K562 (cell line): ENCODE results near the gene DNAH17. TPM values are rescaled to one million over a fixed set of nuclear protein-coding genes. Genes with fewer than 3 reads are reported as not detected.

Experiments used
- ATAC-seq: fragments of 200-7000 bp; cut with Tn5 transposase; 3 replicates; pipeline ENCODE4 v1.9.1; 2020; ENCODE audit warnings: moderate library complexity
- BruUV-seq: library from RNA; stranded (reverse); fragments of 400-500 nt; replicated peaks from 2 replicates; lab custom pipeline; 2021; lab: Mats Ljungman, UMichigan
- CTCF ChIA-PET: fragments of 300-600 bp; formaldehyde crosslinking; extraction: SDS; loops from one replicate; lab custom pipeline; 2021; ENCODE audit warnings: low intra/inter-chr PET ratio; lab: Yijun Ruan, JAX
- POLR2A ChIA-PET: fragments of 300-600, 350-650 bp; sonication (Branson Sonifier 250); formaldehyde crosslinking; extraction: SDS; loops from one replicate; lab custom pipeline; 2021; ENCODE audit warnings: antibody characterized with exemption, inconsistent platforms; lab: Yijun Ruan, JAX
- DNase-seq, 4 experiments: peaks; one replicate each; pipeline versions ENCODE4 v3.0.0 to v3.0.0-alpha.2; 2011 to 2018; ENCODE audit warnings: low spot score in 3 of 4, mixed read lengths in 3 of 4; ENCODE audit errors: extremely low read depth in 1 of 4
- FAIRE-seq: peaks from 2 replicates; lab custom pipeline; 2011; peaks lifted over from hg19 to GRCh38; lab: Jason Lieb, UNC
- H2AFZ ChIP-seq: 2 replicates; pipeline ENCODE4 v1.6.0; 2011; ENCODE audit warnings: low read depth, low read length, control low read depth, inconsistent platforms
- H3K27ac ChIP-seq: fragments of 200-600 bp; 3 replicates; pipeline ENCODE4 v1.8.0; 2011; ENCODE audit warnings: low read depth, mild to moderate bottlenecking, control low read depth, inconsistent platforms, low read length, moderate library complexity, mixed read lengths; ENCODE audit errors: extremely low read depth
- H3K27me3 ChIP-seq, 2 experiments: fragments of 300-600 bp in 1 of 2; 2 replicates in 1 of 2; 3 replicates in 1 of 2; pipeline versions ENCODE4 v1.6.0 to v1.8.0; 2011; ENCODE audit warnings: inconsistent platforms in 2 of 2, low read length in 2 of 2, mild to moderate bottlenecking in 1 of 2, mixed read lengths in 1 of 2, moderate library complexity in 1 of 2; ENCODE audit not compliant: control insufficient read depth in 2 of 2, insufficient read depth in 2 of 2
- H3K36me3 ChIP-seq: fragments of 300-600 bp; 3 replicates; pipeline ENCODE4 v1.8.0; 2011; ENCODE audit warnings: mild to moderate bottlenecking, low read length, inconsistent platforms; ENCODE audit not compliant: control insufficient read depth, insufficient read depth
- H3K4me1 ChIP-seq, 2 experiments: fragments of 200-600 bp in 1 of 2; replicated peaks in 1 of 2; 2 replicates in 1 of 2; 3 replicates in 1 of 2; pipeline versions ENCODE4 v1.5.1 to v1.8.0; 2011; ENCODE audit warnings: inconsistent platforms in 2 of 2, low read length in 2 of 2, mild to moderate bottlenecking in 1 of 2, mixed read lengths in 1 of 2, moderate library complexity in 1 of 2; ENCODE audit not compliant: control insufficient read depth in 2 of 2, insufficient read depth in 2 of 2
- H3K4me2 ChIP-seq: 2 replicates; pipeline ENCODE4 v1.6.1; 2011; ENCODE audit warnings: low read length, control low read depth, inconsistent platforms, mixed read lengths; ENCODE audit not compliant: insufficient read depth
- H3K4me3 ChIP-seq: fragments of 200-600 bp; sonication (generic), shearing (Covaris generic); 2 replicates; pipeline ENCODE4 v1.5.1; 2016; ENCODE audit warnings: control low read depth, inconsistent platforms
- H3K79me2 ChIP-seq: fragments of 200-600 bp; 3 replicates; pipeline ENCODE4 v1.8.0; 2011; ENCODE audit warnings: low read length, inconsistent platforms; ENCODE audit not compliant: control insufficient read depth, insufficient read depth
- H3K9ac ChIP-seq, 2 experiments: 2 replicates each; pipeline versions ENCODE4 v1.6.0 to v1.6.1; 2011; ENCODE audit warnings: low read depth in 2 of 2, low read length in 2 of 2, control low read depth in 1 of 2, inconsistent platforms in 1 of 2, mild to moderate bottlenecking in 1 of 2, mixed read lengths in 1 of 2; ENCODE audit not compliant: insufficient read depth in 1 of 2
- H3K9me1 ChIP-seq: one replicate; pipeline ENCODE4 v1.6.0; 2011; ENCODE audit warnings: inconsistent platforms, mild to moderate bottlenecking, low read length, moderate library complexity; ENCODE audit not compliant: control insufficient read depth, insufficient read depth
- H3K9me3 ChIP-seq: replicated peaks from 2 replicates; pipeline ENCODE4 v1.5.1; 2011; ENCODE audit warnings: low read depth, low read length, inconsistent platforms; ENCODE audit not compliant: control insufficient read depth, insufficient read depth
- H4K20me1 ChIP-seq: replicated peaks from 2 replicates; pipeline ENCODE4 v1.6.1; 2011; ENCODE audit warnings: low read length, inconsistent platforms, mixed read lengths; ENCODE audit not compliant: control insufficient read depth, insufficient read depth
- CXXC5 ChIP-seq: fragments of 250-450 bp; sonication (Bioruptor Pico); IDR thresholded peaks from 2 replicates; pipeline ENCODE4 v1.8.0; 2022; ENCODE audit warnings: inconsistent platforms, mild to moderate bottlenecking, moderate library complexity
- HNRNPL ChIP-seq: fragments of 200-400 bp; formaldehyde crosslinking; IDR thresholded peaks from 2 replicates; pipeline ENCODE4 v1.6.1; 2017; ENCODE audit warnings: low read depth, mild to moderate bottlenecking, low read length
- L3MBTL2 ChIP-seq: fragments of 450-650 bp; IDR thresholded peaks from 2 replicates; pipeline ENCODE4 v1.6.1; 2016; ENCODE audit warnings: mild to moderate bottlenecking, moderate library complexity
- NFYB ChIP-seq: IDR thresholded peaks from 2 replicates; pipeline ENCODE4 v1.6.1; 2011; ENCODE audit warnings: mild to moderate bottlenecking, moderate library complexity; ENCODE audit not compliant: insufficient read length; ENCODE audit errors: extremely low read depth
- POLR2AphosphoS2 ChIP-seq: IDR thresholded peaks from 2 replicates; pipeline ENCODE4 v1.6.1; 2012; ENCODE audit warnings: low read length, improper control_type of control experiment
- SRF ChIP-seq, 2 experiments: fragments of 250-450, 450-650 bp in 1 of 2; sonication (Bioruptor Pico) in 1 of 2; sonication (generic) in 1 of 2; formaldehyde crosslinking; IDR thresholded peaks; 2 replicates each; pipeline versions ENCODE4 v1.5.0 to v1.5.1; 2020 to 2022; ENCODE audit warnings: mild to moderate bottlenecking in 1 of 2, missing genetic modification reagents in 1 of 2
- ZNF124 ChIP-seq: sonication (generic); formaldehyde crosslinking; IDR thresholded peaks from 2 replicates; pipeline ENCODE4 v1.8.1; 2022; ENCODE audit warnings: missing genetic modification reagents
- ZNF445 ChIP-seq: fragments of 250-450 bp; sonication (Bioruptor Pico); IDR thresholded peaks from 2 replicates; pipeline ENCODE4 v1.4.0; 2020; ENCODE audit warnings: low read depth, mild to moderate bottlenecking, moderate library complexity
- ZNF644 ChIP-seq: fragments of 200-800 bp; sonication (Bioruptor generic); IDR thresholded peaks from 2 replicates; pipeline ENCODE4 v1.6.1; 2016; ENCODE audit warnings: low read depth, missing genetic modification characterization, missing compliant biosample characterization
- WGBS: fragments of 100-300 bp; shearing (Covaris generic); methylation state at CpG from one replicate; pipeline ENCODE4 v1.1.6; 2016; ENCODE audit warnings: low coverage, mixed read lengths; ENCODE audit not compliant: insufficient coverage; ENCODE audit errors: missing lambda C conversion rate; 5-methylcytosine and 5-hydroxymethylcytosine counted together
- in situ Hi-C: fragments of 300-500 bp; cut with MboI; formaldehyde crosslinking; loops from 4 replicates; pipeline ENCODE4 v1.15.0; 2018; ENCODE audit warnings: inconsistent platforms, mixed read lengths
- intact Hi-C: fragments of 100-400 bp; cut with micrococcal nuclease; formaldehyde crosslinking; loops from 2 replicates; pipeline ENCODE4 v1.14.2; 2022
- polyA plus RNA-seq, 8 experiments: library from polyadenylated mRNA; depleted of rRNA in 4 of 8; stranded (reverse) in 5 of 8; unstranded in 3 of 8; fragments of >200 nt; fragmentation: Nextera tagmentation in 2 of 8; fragmentation: Illumina TruSeq in 1 of 8; extraction: Ambion mirVana in 2 of 8; extraction: Trizol in 1 of 8; gene quantifications; 2 replicates each; pipeline versions ENCODE4 v1.2.1 to v1.2.3, GENCODE V29; 2011 to 2014; ENCODE audit warnings: inconsistent platforms in 1 of 8, missing spikeins in 1 of 8
- total RNA-seq, 7 experiments: library from RNA; depleted of rRNA in 6 of 7; stranded (reverse); fragments of >200 nt in 6 of 7; fragmentation: Illumina TruSeq in 2 of 7; extraction: Trizol in 2 of 7; gene quantifications; 2 replicates each; pipeline versions ENCODE4 v1.2.1 to v1.2.3, GENCODE V29; 2011 to 2021; ENCODE audit warnings: low replicate concordance in 1 of 7
- TF ChIP-seq, protein P1 (sequence below): conservative IDR thresholded peaks from 2 replicates; pipeline ENCODE4 v1.6.1; 2011; ENCODE audit warnings: low read depth, mild to moderate bottlenecking, low read length; ENCODE audit not compliant: control insufficient read depth
- TF ChIP-seq, protein P2 (sequence below): fragments of 250-450 bp; sonication (Bioruptor Pico); IDR thresholded peaks from 2 replicates; pipeline ENCODE4 v1.4.0; 2020
- TF ChIP-seq, protein P3 (sequence below): fragments of 450-650 bp; IDR thresholded peaks from 2 replicates; pipeline ENCODE4 v1.6.1; 2016; ENCODE audit warnings: antibody characterized with exemption

Gene DNAH17
- total and polyA plus RNA-seq, 9 of the 15 experiments (the other 6 are each of a cell fraction or from before 2014, with no cell fraction given): under 0.01 to 0.06 (median 0.03) TPM; not detected in 5

DNA sequence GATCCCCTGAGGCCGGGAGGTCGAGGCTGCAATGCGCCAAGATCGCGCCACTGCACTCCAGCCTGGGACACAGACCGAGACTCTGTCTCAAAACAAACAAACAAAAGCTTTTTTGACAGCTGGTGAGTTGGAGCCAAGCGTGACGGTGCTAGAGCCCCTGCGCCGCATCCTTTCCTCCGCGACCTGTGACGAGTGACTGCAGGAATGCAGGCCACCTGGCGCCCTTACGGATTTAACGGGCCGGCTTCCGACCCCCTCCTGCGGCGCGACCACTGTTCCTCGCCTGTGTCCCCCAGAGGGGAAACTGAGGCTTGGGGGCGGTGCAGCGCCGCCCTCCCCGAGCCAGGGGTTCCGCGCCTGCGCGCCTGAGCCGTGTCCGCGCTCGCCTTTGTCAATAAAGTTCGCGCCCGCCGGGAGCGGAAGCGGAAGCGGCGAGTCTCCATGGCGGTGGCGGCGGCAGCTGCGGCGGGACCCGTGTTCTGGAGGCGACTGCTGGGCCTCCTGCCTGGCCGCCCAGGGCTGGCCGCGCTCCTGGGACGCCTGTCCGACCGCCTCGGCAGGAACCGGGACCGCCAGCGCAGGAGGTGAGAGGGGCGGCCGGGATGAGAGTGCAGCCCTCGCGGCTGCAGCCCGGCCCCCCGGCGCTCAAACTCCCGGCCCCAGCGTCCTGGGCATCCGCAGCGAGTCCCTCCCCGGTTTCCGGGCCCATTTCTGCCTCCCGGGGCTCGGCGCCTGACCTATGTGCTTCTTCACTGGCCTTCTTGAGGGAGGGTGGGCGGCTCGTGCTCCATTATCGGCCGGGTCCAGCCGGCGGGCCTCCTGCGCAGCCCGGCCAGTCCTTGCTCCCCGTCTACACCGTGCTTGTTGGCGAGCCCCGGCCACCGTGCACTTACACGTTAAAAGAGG lies 198.7 kb downstream of the DNAH17 start, which contains the start of gene PGS1:
PGS1 (plus strand) TSS at position 425 of the 906 bp plus-strand sequence; CDS start at position 442, 17 bp downstream.
- ChIA-PET POLR2A (interaction anchor here (0.6 to 1.2 kb wide), 4 partner anchors 10 to 1492 kb away, joined by 3 to 5 read pairs (median 3); no protein-coding TSS in a partner anchor), CTCF (no interaction called here)
- peak within 1 kb of the TSS; percentile 81 to 97 for H3K9ac ChIP-seq
- H3K4me2 ChIP-seq: peak within 1 kb of the TSS; percentile 94
- peaks cover 27 to 31% of the 10 kb centered on the region in 2 experiments for H3K4me1 ChIP-seq
- peak within 1 kb of the TSS; percentile 75 for H3K27ac ChIP-seq
- BruUV-seq: TSS peak; percentile 60
- peaks cover 16% of the 10 kb centered on the region for H4K20me1 ChIP-seq
- in situ Hi-C loops (no loop called here), intact Hi-C loops (no loop called here)
- peak; percentile 11 for FAIRE-seq
- H3K27me3 ChIP-seq: peaks cover 0 to 6% of the 10 kb centered on the region in 2 experiments; a peak in 2 of 5 replicates
- H2AFZ ChIP-seq: peak within 1 kb of the TSS; percentile 98
- peaks cover 49% of the 10 kb centered on the region for H3K79me2 ChIP-seq
- H3K36me3 ChIP-seq: peaks cover 16% of the 10 kb centered on the region; the same call in 1 of the 3 replicates
- 2% methylated on average over 77 of the region's 89 CpGs for WGBS
- no peaks in the 10 kb centered on the region for H3K9me3 ChIP-seq
- peaks cover 7% of the 10 kb centered on the region for H3K9me1 ChIP-seq
- H3K4me3 ChIP-seq: peak within 1 kb of the TSS; percentile 92
- DNase-seq: peak; percentile 81 to 86 (median 84)
- ATAC-seq: peak; percentile 81
- no peak for TF ChIP-seq ZNF644 (tag)
- TF ChIP-seq, protein P1, sequence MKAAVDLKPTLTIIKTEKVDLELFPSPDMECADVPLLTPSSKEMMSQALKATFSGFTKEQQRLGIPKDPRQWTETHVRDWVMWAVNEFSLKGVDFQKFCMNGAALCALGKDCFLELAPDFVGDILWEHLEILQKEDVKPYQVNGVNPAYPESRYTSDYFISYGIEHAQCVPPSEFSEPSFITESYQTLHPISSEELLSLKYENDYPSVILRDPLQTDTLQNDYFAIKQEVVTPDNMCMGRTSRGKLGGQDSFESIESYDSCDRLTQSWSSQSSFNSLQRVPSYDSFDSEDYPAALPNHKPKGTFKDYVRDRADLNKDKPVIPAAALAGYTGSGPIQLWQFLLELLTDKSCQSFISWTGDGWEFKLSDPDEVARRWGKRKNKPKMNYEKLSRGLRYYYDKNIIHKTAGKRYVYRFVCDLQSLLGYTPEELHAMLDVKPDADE: peak; percentile 98
- TF ChIP-seq SRF (CRISPR knock-in tag; IDR thresholded peaks at IDR 0.05): 0 out of 4 replicates have a peak, but pooled peaks of 1 of the 2 experiments have one; percentile 17
- no peak for TF ChIP-seq ZNF445
- no peak for TF ChIP-seq NFYB
- TF ChIP-seq, protein P2, sequence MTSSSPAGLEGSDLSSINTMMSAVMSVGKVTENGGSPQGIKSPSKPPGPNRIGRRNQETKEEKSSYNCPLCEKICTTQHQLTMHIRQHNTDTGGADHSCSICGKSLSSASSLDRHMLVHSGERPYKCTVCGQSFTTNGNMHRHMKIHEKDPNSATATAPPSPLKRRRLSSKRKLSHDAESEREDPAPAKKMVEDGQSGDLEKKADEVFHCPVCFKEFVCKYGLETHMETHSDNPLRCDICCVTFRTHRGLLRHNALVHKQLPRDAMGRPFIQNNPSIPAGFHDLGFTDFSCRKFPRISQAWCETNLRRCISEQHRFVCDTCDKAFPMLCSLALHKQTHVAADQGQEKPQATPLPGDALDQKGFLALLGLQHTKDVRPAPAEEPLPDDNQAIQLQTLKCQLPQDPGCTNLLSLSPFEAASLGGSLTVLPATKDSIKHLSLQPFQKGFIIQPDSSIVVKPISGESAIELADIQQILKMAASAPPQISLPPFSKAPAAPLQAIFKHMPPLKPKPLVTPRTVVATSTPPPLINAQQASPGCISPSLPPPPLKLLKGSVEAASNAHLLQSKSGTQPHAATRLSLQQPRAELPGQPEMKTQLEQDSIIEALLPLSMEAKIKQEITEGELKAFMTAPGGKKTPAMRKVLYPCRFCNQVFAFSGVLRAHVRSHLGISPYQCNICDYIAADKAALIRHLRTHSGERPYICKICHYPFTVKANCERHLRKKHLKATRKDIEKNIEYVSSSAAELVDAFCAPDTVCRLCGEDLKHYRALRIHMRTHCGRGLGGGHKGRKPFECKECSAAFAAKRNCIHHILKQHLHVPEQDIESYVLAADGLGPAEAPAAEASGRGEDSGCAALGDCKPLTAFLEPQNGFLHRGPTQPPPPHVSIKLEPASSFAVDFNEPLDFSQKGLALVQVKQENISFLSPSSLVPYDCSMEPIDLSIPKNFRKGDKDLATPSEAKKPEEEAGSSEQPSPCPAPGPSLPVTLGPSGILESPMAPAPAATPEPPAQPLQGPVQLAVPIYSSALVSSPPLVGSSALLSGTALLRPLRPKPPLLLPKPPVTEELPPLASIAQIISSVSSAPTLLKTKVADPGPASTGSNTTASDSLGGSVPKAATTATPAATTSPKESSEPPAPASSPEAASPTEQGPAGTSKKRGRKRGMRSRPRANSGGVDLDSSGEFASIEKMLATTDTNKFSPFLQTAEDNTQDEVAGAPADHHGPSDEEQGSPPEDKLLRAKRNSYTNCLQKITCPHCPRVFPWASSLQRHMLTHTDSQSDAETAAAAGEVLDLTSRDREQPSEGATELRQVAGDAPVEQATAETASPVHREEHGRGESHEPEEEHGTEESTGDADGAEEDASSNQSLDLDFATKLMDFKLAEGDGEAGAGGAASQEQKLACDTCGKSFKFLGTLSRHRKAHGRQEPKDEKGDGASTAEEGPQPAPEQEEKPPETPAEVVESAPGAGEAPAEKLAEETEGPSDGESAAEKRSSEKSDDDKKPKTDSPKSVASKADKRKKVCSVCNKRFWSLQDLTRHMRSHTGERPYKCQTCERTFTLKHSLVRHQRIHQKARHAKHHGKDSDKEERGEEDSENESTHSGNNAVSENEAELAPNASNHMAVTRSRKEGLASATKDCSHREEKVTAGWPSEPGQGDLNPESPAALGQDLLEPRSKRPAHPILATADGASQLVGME: no peak
- no peak for TF ChIP-seq HNRNPL
- no peak for TF ChIP-seq ZNF124 (CRISPR knock-in tag)
- TF ChIP-seq L3MBTL2: peak; percentile 18; the same call in 1 of the 2 replicates
- TF ChIP-seq POLR2AphosphoS2: no peak
- peak; percentile 95 for TF ChIP-seq CXXC5
- TF ChIP-seq, protein P3, sequence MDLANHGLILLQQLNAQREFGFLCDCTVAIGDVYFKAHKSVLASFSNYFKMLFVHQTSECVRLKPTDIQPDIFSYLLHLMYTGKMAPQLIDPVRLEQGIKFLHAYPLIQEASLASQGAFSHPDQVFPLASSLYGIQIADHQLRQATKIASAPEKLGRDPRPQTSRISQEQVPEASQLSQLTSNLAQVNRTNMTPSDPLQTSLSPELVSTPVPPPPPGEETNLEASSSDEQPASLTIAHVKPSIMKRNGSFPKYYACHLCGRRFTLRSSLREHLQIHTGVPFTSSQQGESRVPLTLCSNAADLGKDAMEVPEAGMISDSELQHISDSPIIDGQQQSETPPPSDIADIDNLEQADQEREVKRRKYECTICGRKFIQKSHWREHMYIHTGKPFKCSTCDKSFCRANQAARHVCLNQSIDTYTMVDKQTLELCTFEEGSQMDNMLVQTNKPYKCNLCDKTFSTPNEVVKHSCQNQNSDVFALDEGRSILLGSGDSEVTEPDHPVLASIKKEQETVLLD: 0 out of 2 replicates have a peak, but pooled peaks have one; percentile 40
